Esophagus muscularis mucosa (tissue), 4 donors: ENCODE measurements around the gene ZBTB1. TPM values are rescaled to one million over a fixed set of nuclear protein-coding genes. Genes with fewer than 3 reads are reported as not detected.

Source experiments
- DNase-seq: peaks from one replicate; pipeline ENCODE4 v3.0.0-alpha.2; 2017; ENCODE audit errors: extremely low spot score
- H3K27ac ChIP-seq, 4 donors: fragments of 200-600 bp; sonication (generic); replicated peaks in 1 of 4; 1 replicate in 3 of 4; 2 replicates in 1 of 4; pipeline ENCODE4 v1.5.1; 2016 to 2019; ENCODE audit warnings: mild to moderate bottlenecking in 1 of 4
- H3K27me3 ChIP-seq, 4 donors: fragments of 200-600 bp; sonication (generic); one replicate each; pipeline versions ENCODE4 v1.5.1 to v1.6.0; 2016 to 2019
- H3K36me3 ChIP-seq, 4 donors: fragments of 200-600 bp; sonication (generic); one replicate each; pipeline ENCODE4 v1.5.1; 2016 to 2019
- H3K4me1 ChIP-seq, 4 donors: fragments of 200-600 bp; sonication (generic); one replicate each; pipeline ENCODE4 v1.5.1; 2016 to 2019
- H3K4me3 ChIP-seq, 4 donors: fragments of 200-600 bp; sonication (generic); 1 replicate in 2 of 4; 2 replicates in 2 of 4; pipeline ENCODE4 v1.5.1; 2016 to 2019; ENCODE audit warnings: mild to moderate bottlenecking in 4 of 4, moderate library complexity in 1 of 4
- H3K9me3 ChIP-seq, 4 donors: fragments of 200-600 bp; sonication (generic); 1 replicate in 3 of 4; 2 replicates in 1 of 4; pipeline ENCODE4 v1.5.1; 2016 to 2019
- CTCF ChIP-seq, 3 experiments: fragments of 200-600 bp in 2 of 3; fragments of 450-650 bp in 1 of 3; sonication (generic) in 2 of 3; IDR thresholded peaks; one replicate each; pipeline ENCODE4 v1.5.1; 2017 to 2019; ENCODE audit warnings: antibody characterized with exemption in 3 of 3, mild to moderate bottlenecking in 2 of 3, moderate library complexity in 1 of 3
- EP300 ChIP-seq: sonication (generic); formaldehyde crosslinking; IDR thresholded peaks from one replicate; pipeline ENCODE4 v1.6.1; 2017; ENCODE audit warnings: antibody characterized with exemption
- POLR2A ChIP-seq: fragments of 450-650 bp; IDR thresholded peaks from one replicate; pipeline ENCODE4 v1.6.1; 2017; ENCODE audit warnings: antibody characterized with exemption, moderate library complexity, mild to moderate bottlenecking, low read depth
- POLR2AphosphoS5 ChIP-seq, 2 donors: sonication (generic); formaldehyde crosslinking; IDR thresholded peaks; one replicate each; pipeline ENCODE4 v1.6.1; 2017; ENCODE audit warnings: antibody characterized with exemption in 2 of 2
- WGBS: methylation state at CpG from one replicate; pipeline ENCODE4 v1.1.5; 2018; 5-methylcytosine and 5-hydroxymethylcytosine counted together
- intact Hi-C: fragments of 100-400 bp; cut with DNase I; formaldehyde crosslinking; loops from one replicate; pipeline ENCODE4 v1.15.1; 2023
- total RNA-seq, 4 donors: library from RNA; depleted of rRNA; stranded (reverse); fragments of >200 nt; gene quantifications; one replicate each; pipeline versions ENCODE4 v1.1.0 to v1.2.1, GENCODE V29; 2016

The ZBTB1 gene
- total RNA-seq, 4 donors from 2014 or later = 31.4 to 41.9 (median 35.3) TPM

- Histone ChIP-seq H3K27me3 (no peaks in the 10 kb centered on the region), H3K27ac (no peak overlapping the region), H3K9me3 (no peaks in the 10 kb centered on the region), H3K4me3 (no peak overlapping the region), H3K4me1 (no peaks in the 10 kb centered on the region), H3K36me3 (peaks cover 22 to 62% (median 43%) of the 10 kb centered on the region in 4 donors)
- intact Hi-C loops = no loop called here
- TF ChIP-seq POLR2A (no peak), POLR2AphosphoS5 (IDR thresholded peaks at IDR 0.05) (no peak), EP300 (no peak), CTCF (IDR thresholded peaks at IDR 0.05) (no peak)
- no peak for DNase-seq
- WGBS = 91% methylated on average over 5 of the region's 5 CpGs
Observed at GRCh38 chr14:64488590-64489099, 15.9 kb upstream of the ZBTB1 start.

GRCh38 chr14:64491637-64492036 lies 12.9 kb upstream of the ZBTB1 start:
- H3K27me3 ChIP-seq = no peaks in the 10 kb centered on the region
- no peaks in the 10 kb centered on the region for H3K9me3 ChIP-seq
- 76% methylated on average over 2 of the region's 2 CpGs for WGBS
- H3K4me1 ChIP-seq = peaks cover 0 to under 1% (median 0%) of the 10 kb centered on the region in 4 donors
- intact Hi-C loops = no loop called here
- peaks cover 13 to 67% (median 36%) of the 10 kb centered on the region in 4 donors for H3K36me3 ChIP-seq
- no peak for TF ChIP-seq POLR2AphosphoS5 (IDR thresholded peaks at IDR 0.05)
- no peak for TF ChIP-seq POLR2A
- no peak for TF ChIP-seq EP300
- no peak for TF ChIP-seq CTCF (IDR thresholded peaks at IDR 0.05)
- H3K27ac ChIP-seq = no peak overlapping the region
- no peak overlapping the region for H3K4me3 ChIP-seq
- no peak for DNase-seq

GRCh38 chr14:64493455-64493854 lies 11.1 kb upstream of the ZBTB1 start:
- H3K4me3 ChIP-seq = no peak overlapping the region
- H3K36me3 ChIP-seq = peaks cover 0 to 48% (median 19%) of the 10 kb centered on the region in 4 donors
- intact Hi-C loops = no loop called here
- H3K27ac ChIP-seq = no peak overlapping the region
- H3K27me3 ChIP-seq = no peaks in the 10 kb centered on the region
- WGBS = 87% methylated on average over 3 of the region's 3 CpGs
- DNase-seq = no peak
- no peaks in the 10 kb centered on the region for H3K9me3 ChIP-seq
- TF ChIP-seq POLR2AphosphoS5 (IDR thresholded peaks at IDR 0.05) (no peak), EP300 (no peak), POLR2A (no peak), CTCF (IDR thresholded peaks at IDR 0.05) (no peak)
- H3K4me1 ChIP-seq = peaks cover 0 to 7% (median 3%) of the 10 kb centered on the region in 4 donors

DNA sequence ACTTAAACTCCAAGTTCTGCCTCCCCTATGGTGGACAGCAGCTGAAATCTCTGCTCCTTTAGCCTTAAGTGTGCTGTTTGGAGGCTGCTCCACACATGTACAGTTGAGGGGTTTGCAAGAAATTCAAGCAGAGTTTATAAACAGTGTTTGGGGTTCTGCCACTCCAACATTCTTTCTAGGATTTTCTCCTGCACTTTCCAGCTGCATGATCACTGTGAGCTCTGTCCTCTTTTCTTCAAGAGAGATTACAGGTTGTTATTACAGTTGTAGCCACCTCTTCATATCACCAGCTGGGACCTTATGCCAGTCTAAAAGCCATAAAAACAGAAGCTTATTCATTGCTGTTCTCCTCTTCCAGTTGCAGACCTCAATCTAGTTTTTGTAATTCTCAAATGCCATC lies 9.3 kb upstream of the ZBTB1 start:
- no peak for TF ChIP-seq POLR2AphosphoS5 (IDR thresholded peaks at IDR 0.05)
- TF ChIP-seq EP300 = no peak
- no peak for TF ChIP-seq CTCF (IDR thresholded peaks at IDR 0.05)
- no peak for TF ChIP-seq POLR2A
- Histone ChIP-seq H3K4me1 (peaks cover 5 to 14% (median 10%) of the 10 kb centered on the region in 4 donors), H3K36me3 (peaks cover 0 to 33% (median 6%) of the 10 kb centered on the region in 4 donors), H3K9me3 (no peaks in the 10 kb centered on the region), H3K4me3 (no peak overlapping the region), H3K27ac (no peak overlapping the region), H3K27me3 (no peaks in the 10 kb centered on the region)
- intact Hi-C loops = no loop called here
- DNase-seq = no peak

DNA sequence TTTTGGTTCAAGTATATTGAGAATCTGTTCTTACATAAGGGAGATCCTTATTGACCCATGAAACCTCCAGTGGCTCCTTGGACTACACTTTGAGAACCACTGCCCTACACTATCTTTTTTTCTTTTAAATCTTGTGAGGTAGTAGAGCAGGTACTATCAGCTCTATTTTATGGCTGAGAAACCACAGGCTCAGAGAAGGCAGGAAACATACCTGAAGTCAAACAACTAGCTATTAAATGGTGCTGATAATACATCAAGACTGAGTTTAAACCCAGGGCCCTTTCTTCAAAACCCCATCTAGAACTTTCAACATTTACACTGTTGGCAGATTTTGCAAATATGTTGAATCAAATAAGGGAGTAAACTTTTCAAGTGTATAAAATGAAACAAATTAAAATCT lies 7.8 kb upstream of the ZBTB1 start:
- H3K9me3 ChIP-seq = no peaks in the 10 kb centered on the region
- intact Hi-C loops = no loop called here
- no peak overlapping the region for H3K27ac ChIP-seq
- TF ChIP-seq CTCF (IDR thresholded peaks at IDR 0.05) (no peak), EP300 (no peak), POLR2AphosphoS5 (IDR thresholded peaks at IDR 0.05) (no peak), POLR2A (no peak)
- H3K36me3 ChIP-seq = peaks cover 0 to 23% (median 6%) of the 10 kb centered on the region in 4 donors
- H3K27me3 ChIP-seq = no peaks in the 10 kb centered on the region
- peaks cover 16 to 29% (median 24%) of the 10 kb centered on the region in 4 donors for H3K4me1 ChIP-seq
- H3K4me3 ChIP-seq = no peak overlapping the region
- DNase-seq = no peak
